ENCODE data around the gene CMC2. TPM values are rescaled to one million over a fixed set of nuclear protein-coding genes. Genes with fewer than 3 reads are reported as not detected.

The CMC2 gene
- total RNA-seq, 1 donor from 2014 or later, result 96.3 TPM

- DNase-seq (ENCODE audit: low read depth), result no peak
- no peak overlapping the region for H3K4me3 ChIP-seq (ENCODE audit: low read depth, low read length)
- TF ChIP-seq CTCF (conservative IDR thresholded peaks at IDR 0.05; ENCODE audit: low read depth, low read length), result no peak
Observed at GRCh38 chr16:81014672-81015071, 8.0 kb upstream of the CMC2 start.

DNA sequence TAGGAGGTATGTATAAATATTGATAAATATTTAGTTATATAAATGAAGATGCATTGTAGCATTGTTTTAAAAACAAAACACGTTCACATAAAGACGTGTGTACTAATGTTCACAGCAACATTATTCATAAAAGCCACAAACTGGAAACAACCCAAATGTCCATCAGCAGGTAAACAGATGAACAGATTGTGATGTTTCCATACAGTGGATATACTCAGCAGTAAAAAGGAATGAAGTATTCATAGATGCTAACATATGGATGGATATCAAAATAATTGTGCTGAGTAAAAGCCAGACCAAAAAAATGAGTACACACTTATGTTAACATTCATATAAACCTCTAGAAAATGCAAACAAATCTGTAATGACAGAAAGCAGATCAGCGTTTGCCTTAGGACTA is 6.3 kb upstream of the CMC2 start:
- no peak for TF ChIP-seq CTCF (conservative IDR thresholded peaks at IDR 0.05; ENCODE audit: low read depth, low read length)
- no peak overlapping the region for H3K4me3 ChIP-seq (ENCODE audit: low read depth, low read length)
- no peak for DNase-seq (ENCODE audit: low read depth)

- DNase-seq (ENCODE audit: low read depth), result no peak
- peak overlapping the region; percentile 96 for H3K4me3 ChIP-seq (ENCODE audit: low read depth, low read length)
- no peak for TF ChIP-seq CTCF (conservative IDR thresholded peaks at IDR 0.05; ENCODE audit: low read depth, low read length)
Observed at GRCh38 chr16:81008505-81008789, 1.8 kb upstream of the CMC2 start.

- peak overlapping the region; percentile 96 for H3K4me3 ChIP-seq (ENCODE audit: low read depth, low read length)
- DNase-seq (ENCODE audit: low read depth), result no peak
- TF ChIP-seq CTCF (conservative IDR thresholded peaks at IDR 0.05; ENCODE audit: low read depth, low read length), result no peak
Observed at GRCh38 chr16:81006211-81006812, 373 bp downstream of the CMC2 start.

- TF ChIP-seq CTCF (conservative IDR thresholded peaks at IDR 0.05; ENCODE audit: low read depth, low read length), result no peak
- no peak for DNase-seq (ENCODE audit: low read depth)
Observed at GRCh38 chr16:81005610-81006161, 999 bp downstream of the CMC2 start.

DNA sequence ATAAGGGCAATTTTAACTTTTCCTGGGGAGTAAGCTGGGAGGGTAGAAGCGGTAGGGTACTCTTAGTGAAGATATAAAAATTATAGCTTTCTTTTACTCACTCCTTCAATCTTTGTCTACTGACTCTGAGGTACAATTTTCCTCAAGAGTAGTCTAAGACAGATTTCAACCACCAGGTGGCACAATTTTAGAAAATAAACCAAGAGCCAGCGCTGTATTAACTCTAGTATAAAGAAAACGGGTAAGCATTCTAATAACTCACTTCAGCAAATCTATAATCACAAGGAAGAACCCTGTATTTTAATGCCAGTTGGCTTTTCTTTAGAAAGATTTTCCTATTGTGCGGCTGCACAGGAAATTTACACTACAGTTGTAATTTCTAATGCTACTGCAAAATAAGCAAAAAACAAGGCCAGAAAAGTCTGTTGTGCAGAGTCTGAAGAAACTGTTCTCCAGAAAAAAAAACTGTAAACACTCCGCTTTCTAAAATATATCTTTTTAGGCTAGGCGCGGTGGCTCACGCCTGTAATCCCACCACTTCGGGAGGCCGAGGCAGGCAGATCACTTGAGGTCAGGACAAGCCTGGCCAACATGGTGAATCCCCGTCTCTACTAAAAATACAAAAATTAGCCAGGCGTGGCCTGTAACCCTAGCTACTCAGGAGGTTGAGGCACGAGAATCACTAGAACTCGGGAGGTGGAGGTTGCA is 1.9 kb downstream of the CMC2 start:
- peak; percentile 29 for DNase-seq (ENCODE audit: low read depth)
- H3K4me3 ChIP-seq (ENCODE audit: low read depth, low read length), result peak overlapping the region; percentile 96
- peak; percentile 65 for TF ChIP-seq CTCF (conservative IDR thresholded peaks at IDR 0.05; ENCODE audit: low read depth, low read length)

More at GRCh38 chr16:81005610-81006161, 999 bp downstream of the CMC2 start:
- H3K4me3 ChIP-seq (ENCODE audit: low read depth, low read length), result peak overlapping the region; percentile 96
